SK-N-DZ (cell line): ENCODE data around the gene COPS7B.

Experiments used
- DNase-seq: peaks from one replicate; pipeline ENCODE4 v3.0.0-alpha.2; 2015; ENCODE audit warnings: low spot score

Gene COPS7B

DNA sequence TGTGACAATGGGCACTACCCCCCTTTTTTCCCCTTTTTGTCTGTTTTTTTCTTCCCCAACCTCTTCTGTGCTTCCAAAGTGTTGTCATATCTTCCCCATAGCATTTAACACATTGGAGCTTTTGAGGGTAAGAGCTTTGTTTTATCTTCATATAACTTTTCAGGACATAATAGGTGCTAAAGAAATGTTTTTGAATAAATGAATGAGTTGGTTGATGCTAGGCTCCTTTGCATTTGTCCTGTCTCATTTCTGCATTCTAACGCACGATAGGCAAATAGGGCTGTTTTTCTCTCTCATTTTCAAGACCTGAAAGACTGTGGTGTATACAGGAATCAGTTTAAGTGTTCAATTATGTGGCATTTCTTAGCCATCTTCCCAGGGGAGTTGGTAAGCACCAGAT lies 832 bp upstream of the COPS7B start:
- DNase-seq: no peak

DNA sequence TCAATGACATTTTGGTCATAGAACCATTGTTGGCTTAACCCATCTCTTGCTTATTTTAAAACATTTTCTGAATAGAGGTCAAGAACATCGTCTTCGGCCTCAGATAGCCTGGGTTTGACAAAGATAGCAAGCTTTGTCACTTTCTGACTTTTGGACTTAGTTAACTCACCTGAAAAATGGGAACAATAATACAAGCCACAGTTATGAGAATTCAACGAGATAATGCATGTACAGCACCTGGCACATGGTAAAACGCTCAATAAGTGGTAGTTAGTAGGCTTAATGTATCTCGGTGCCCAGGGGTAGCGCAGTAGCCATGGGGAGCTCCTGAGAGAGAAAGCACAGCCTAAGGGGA lies 446 bp upstream of the COPS7B start:
- DNase-seq: no peak

DNA sequence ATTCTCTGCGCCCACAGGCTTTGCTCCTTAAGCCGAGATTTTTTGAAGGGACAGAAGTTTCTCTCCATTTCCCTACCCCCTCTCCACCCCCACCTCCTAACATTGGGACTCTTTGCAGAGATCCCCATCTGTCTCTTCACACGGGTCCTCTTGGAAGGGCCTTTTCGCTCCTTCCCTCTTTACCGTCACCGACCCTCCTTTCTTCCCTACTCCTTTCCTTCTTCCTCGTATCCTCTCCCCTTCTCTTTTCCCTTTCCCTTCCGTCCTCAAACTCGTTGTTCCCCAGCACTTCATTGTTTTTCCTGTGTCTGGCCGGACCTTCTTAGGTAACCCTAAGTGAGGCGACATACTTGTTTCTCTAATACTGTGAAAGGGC lies 660 bp downstream of the COPS7B start:
- DNase-seq: no peak

DNA sequence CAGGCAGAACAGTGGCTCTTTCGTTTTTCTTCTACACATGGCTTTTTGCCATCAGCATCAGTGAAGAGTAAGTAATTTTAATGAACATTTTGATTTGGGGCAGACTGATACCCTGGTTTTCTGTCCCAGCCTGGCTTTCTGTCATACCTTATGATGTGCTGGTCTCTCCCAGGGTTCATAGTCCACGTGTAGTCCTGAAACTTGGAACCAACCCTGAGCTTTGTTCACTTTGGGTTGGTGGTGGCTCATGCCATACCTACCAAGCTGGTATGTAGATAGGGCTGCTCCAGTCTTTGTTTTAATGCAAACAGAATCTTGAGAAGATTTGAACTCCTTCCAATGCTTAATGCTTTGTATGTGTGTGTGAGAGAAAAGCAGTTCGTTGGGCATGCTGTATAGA lies 4.9 kb downstream of the COPS7B start:
- DNase-seq: no peak

DNA sequence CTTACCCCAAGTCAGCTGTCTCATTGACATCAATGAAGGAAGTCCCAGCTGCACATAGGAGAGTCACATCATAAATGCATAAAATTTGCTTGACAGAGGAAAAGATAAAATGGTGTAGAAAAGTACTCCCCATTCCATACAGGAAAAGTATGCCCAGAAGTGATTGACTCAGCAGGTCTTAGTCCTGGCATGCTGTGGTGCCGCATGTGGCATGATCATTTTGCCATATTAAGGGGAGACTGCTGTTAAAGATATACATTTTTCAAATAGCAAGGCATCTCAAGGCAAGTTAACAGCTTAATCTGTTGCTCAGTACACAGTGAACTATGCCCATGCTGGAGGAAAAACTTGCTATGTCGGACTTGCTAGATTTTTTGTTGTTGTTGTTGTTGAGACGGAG lies 8.1 kb downstream of the COPS7B start:
- DNase-seq: no peak

DNA sequence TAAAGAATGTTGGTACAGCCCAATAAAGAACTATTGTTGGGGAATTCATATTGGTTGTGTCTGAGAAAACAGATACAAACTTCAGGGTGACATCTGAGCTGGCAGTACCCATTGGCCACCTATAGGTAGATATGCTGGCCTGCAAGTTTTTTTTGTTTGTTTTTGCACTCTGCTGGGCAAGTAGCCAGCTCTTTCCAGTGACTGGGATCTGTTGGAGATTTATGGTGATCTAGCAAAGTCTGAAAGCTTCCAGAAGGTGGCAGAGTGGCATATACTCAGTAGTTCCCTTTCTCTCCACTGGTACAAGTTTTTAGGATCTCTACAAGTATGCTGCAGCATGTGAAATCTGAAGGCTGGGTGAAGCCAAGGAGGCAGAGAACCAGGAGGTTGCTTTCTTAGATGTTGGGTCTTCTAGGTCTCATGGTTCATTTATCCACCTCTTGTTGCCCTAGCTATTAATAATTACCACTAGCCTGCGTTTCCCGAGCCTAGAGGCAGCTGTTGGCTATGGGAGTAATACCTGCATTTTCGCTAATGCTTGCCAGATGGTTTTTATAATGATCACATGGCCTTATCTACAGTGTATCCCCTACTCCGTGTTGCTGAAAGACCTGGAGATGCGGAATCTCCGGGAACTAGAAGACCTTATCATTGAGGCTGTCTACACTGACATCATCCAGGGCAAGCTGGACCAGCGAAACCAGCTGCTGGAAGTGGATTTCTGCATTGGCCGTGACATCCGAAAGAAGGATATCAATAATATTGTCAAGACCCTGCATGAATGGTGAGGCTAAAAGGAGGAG lies 9.5 kb downstream of the COPS7B start:
- no peak for DNase-seq

DNA sequence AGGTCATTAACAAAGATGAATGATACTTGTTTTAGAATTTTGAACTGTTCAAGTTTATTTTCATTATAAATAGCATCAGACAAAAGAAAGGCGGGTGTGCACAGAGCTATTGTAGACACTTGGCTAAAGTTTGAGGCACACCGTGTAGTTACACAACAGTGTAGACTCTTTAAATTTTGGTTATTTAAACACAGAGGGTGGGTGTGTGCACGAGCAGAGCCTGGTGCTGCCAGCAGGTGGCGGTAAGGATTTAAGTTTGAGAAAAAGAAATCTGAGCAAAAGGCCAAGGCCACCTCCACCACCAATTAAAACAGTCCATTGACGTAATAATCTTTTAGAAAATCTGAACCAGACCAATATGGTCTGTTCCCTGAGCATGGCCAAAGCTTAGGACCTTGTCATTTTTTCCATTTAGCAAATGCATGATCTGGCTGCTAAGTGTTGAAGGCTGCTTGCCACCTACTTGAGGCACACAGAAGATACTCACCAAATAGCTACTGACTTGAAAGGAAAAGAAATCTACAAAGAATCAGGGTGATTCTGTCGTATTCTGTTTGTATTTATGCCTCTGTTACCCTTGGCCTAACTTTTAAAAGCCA lies 14.3 kb downstream of the COPS7B start:
- DNase-seq: peak; percentile 21

DNA sequence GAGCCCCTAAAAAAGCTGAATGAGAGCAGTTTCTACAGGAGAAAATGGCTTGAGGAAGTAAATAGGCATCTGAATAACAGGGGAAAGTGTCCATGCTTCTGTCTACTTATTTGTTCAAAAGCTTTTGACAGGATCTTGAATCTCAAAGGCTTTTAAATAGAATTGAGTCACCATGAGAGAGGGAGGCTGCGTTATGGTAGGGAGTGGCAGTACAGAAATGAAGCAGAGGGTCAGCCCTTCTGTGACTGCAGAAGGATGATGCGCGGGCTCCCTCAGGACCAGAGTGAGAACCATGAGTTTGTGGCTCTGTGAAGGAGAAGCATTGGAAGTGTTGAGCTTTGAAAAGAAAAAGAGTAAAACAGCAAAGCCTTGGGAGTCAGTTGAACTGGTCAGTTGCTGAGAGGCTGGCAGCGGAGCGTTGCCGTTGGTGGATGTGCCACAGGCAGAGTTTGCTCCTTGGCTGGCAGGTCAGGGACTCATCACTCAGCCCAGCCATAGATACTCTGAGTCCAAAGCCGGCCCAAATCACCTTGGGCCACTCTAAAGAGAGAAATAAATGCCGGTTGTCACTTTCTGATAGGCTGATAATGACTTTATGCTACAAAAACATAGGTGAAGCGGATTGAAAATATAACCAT lies 17.4 kb downstream of the COPS7B start:
- DNase-seq: no peak

DNA sequence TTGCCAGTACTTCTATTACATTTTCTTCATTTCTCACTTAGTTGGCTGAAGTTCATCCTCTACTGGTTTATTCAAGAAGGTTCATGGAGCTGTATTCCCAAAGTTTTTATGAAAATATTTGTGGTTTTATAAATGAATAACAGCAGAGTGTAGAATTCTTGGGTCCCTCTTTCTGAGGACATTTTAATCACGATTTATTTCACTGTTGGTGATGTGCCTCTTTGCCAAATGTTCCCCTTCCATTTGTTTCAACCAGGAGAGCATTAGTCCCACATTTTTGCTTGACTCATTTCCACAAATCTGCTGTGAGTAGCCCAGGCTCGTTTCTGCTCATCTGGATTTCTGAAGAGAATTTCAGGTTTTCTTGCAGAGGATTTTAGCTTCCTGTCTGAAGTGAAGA lies 20.8 kb downstream of the COPS7B start:
- no peak for DNase-seq

DNA sequence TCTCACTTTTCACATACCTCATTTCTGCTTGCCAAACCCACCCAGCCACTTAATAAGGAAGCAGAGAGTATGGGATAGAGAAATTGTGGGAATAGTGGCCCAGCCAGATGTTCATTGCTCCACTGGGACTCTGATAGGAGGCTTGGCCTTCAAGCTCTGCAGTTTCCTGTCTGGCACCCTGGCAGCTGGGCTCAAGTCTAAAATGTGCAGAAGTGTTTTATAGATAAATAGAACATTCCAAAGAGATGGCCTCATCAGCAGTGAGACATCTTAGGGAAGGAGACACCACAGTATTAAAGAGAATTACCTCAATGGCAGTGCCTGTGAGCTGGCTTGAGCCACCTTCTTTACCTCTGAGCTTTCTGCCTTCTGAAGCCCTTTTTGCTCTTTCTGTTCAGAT lies 24.7 kb downstream of the COPS7B start:
- no peak for DNase-seq

DNA sequence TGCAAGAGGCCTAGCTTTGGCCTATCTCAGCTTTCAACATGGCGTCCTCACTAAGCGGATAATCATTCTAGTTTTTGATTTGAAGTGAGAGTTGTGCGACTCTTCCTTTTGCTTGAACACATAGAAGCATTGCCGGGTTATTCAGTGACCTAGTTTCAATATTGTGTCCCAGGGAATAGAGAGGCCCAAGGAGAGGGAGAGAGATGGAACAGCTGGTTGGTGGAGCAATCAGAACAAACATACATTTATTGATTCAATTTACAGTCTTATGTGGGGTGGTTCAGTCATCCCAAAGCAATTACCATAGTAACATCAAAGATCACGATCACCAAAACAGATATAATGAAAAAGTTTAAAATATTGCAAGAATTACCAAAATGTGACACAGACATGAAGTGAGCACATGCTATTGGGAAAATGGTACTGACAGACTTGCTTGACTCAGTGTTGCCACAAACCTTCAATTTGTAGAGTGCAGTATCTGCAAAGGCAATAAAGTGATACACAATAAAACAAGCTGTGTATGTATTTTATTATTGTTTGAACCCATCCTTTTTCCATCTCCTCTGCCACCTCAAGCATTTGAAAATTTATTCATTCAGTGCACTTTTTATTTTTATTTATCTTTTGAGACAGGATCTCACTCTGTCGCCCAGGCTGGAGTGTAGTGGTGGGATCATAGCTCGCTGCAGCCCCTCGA lies 30.2 kb downstream of the COPS7B start:
- no peak for DNase-seq

DNA sequence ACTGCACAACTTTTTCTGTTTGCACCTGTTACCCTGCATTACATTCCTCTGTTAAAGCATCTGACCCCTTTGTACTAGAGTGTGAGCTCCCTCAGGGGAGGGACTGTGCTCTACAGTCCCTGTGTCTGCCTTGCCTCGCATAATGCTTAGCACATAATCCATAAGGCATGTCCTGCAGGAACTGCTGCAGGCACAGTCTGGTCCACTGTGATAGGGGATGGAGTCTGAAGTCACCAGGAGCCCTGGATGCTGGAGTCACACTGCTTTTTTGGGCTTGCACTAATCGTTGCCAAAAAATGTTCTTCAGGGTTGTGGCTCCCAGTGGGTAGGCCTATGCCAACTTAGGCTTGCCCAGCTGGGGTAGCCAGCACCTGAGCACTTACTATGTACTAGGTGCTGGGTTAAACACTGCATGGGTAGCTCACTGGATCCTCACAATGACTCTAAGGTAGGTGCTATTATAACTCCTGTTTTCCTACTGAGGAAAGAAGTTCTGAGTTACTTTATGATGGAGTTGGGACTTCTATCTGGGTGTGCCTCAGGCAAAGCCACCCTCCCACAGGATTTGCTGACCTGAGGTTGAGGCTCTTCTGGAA lies 33.3 kb downstream of the COPS7B start:
- DNase-seq: no peak

DNA sequence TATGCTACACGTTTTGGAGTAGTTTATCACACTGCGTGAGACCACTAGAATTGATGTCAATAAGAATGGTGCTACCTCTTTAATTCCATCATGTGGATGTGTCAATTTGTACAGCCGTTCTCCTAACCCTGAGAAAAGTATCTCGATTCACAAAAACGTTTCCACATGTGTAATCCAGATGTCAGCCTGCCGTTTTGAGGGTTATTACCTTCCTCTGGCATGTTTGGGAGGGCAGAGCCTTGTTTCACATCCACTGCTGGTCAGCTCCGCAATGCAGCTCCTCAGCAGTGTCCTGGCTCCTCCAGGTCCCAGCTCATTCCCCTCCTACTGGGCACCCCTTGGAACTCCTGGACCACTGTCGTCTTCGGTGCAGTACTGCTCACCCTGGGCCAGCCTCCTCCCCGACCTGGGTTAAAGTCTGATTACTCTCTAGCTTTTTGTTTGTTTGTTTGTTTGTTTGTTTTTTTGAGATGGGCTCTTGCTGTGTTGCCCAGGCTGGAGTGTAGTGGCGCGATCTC lies 34.6 kb downstream of the COPS7B start:
- DNase-seq: no peak

DNA sequence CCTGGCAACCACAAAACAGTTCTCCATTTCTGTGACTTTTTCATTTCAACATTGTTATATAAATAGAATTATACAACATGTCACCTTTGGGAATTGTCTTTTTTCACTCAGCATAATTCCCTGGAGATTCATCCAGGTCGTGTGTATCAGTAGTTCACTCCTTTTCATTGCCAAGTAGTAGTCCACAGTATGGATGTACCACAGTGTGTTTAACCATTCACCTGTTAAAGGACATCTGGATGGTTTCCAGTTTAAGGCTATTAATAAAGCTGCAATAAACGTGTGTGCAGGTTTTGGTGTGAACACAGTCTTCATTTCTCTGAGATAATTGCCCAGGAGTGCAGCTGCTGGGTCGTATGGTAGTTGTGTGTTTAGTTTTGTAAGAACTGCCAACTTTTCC lies 35.7 kb downstream of the COPS7B start:
- DNase-seq: no peak

DNA sequence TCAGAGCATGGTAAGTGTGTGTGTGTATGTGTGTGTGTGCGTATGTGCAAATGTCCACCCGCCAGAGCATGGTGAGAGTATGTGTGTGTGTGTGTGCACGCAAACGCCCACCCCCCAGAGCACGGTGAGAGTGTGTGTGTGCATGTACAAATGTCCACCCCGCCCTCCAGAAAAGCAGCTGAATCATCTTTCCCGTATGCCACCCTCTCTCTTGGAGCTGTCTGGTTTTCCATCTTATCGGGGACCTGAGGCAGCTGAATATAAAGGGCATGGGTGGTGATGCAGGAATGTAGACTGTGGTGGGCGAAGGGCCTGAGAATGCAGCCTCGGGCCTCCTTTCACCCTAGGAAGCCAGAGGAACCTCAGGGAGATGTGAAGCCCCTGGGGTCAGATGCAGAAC lies 66.9 kb downstream of the COPS7B start:
- DNase-seq: no peak

DNA sequence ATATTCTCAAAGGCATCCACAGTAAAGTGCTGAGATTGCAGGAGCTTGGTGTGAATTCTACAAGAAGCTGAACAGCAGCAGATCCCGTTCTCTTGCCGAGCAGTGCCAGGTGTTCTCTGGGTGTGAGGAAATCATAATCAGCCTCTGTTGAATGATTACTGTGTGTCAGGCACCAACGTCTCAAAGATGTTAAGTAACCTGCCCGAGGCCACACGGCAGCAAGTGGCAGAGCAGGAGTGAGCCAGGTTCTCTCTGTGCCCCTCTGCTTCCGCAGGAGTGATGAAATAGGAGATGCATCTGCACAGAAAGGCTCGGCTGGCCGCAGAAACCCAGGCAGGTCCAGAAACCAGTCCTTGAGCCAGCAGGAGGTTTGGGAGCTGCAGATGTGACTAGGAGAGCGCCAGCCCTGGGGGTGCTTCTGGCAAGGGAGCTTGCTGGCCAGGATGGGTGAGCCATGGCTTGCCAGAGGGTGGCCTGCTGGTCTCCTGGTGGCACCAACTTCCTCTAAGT lies 68.4 kb downstream of the COPS7B start:
- DNase-seq: no peak

DNA sequence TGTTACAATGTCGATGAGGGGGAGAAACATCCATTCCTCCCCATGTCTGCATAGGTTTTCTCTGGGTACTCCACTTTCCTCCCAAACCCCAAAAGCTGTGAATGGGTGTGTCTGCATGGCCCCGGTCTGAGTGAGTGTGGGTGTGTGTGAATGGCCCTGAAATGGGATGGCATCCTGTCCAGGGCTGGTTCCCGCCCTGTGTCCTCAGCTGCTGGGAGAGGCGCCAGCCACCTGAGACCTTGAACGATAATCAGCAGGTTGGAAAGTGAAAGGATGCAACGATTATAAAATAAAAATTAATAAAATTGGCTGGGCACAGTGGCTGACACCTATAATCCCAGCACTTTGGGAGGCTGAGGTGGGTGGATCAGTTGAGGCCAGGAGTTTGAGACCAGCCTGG lies 70.7 kb downstream of the COPS7B start:
- DNase-seq: no peak
